B cell (primary cell): ENCODE results near the gene NHERF2.

Experiments used
- EZH2 ChIP-seq: IDR thresholded peaks from 2 replicates; pipeline ENCODE4 v1.6.1; 2012; ENCODE audit warnings: borderline replicate concordance, low read depth, mild to moderate bottlenecking, moderate library complexity, low read length; ENCODE audit not compliant: insufficient read depth, poor library complexity, severe bottlenecking
- TF ChIP-seq, protein P1 (sequence below): fragments of 200-600 bp; IDR thresholded peaks from one replicate; pipeline ENCODE4 v1.8.0; 2022; ENCODE audit warnings: antibody characterized with exemption, mild to moderate bottlenecking

DNA sequence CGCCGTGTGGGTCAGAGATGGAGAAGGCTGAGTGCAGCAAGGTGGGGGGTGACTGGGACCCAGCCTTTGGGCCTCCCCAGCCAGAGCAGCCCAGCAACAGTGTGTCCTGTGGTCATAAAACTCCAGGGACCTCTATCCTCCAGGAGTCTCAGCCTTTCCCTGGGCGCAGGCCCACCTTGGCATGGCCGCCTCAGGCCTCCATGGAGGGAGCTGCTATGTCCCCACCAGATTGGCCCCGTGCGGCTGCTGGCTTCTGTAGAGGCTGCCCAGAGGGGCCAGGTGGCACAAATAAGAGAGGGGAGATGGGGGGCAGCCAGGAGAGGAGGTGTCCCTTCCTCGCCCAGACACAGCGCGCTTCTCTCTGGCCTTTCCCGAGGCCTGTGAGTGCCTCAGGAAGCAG, 39.5 kb upstream of the NHERF2 start:
- TF ChIP-seq, protein P1, sequence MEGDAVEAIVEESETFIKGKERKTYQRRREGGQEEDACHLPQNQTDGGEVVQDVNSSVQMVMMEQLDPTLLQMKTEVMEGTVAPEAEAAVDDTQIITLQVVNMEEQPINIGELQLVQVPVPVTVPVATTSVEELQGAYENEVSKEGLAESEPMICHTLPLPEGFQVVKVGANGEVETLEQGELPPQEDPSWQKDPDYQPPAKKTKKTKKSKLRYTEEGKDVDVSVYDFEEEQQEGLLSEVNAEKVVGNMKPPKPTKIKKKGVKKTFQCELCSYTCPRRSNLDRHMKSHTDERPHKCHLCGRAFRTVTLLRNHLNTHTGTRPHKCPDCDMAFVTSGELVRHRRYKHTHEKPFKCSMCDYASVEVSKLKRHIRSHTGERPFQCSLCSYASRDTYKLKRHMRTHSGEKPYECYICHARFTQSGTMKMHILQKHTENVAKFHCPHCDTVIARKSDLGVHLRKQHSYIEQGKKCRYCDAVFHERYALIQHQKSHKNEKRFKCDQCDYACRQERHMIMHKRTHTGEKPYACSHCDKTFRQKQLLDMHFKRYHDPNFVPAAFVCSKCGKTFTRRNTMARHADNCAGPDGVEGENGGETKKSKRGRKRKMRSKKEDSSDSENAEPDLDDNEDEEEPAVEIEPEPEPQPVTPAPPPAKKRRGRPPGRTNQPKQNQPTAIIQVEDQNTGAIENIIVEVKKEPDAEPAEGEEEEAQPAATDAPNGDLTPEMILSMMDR: no peak
- TF ChIP-seq EZH2: no peak
